Keratinocyte (primary cell): ENCODE data around the gene LRP10. TPM values are rescaled to one million over a fixed set of nuclear protein-coding genes. Genes with fewer than 3 reads are reported as not detected.

Source experiments
- DNase-seq: peaks from one replicate; pipeline ENCODE4 v3.0.0-alpha.2; 2011; ENCODE audit warnings: low read depth, missing footprints, low spot score
- FAIRE-seq: peaks from 2 replicates; lab custom pipeline; 2011; peaks lifted over from hg19 to GRCh38; lab: Jason Lieb, UNC
- H2AFZ ChIP-seq: 2 replicates; pipeline ENCODE4 v1.6.0; 2012; ENCODE audit warnings: low read length, control low read depth, inconsistent platforms; ENCODE audit not compliant: control insufficient read depth
- H3K27ac ChIP-seq: 2 replicates; pipeline ENCODE4 v1.5.1; 2011; ENCODE audit warnings: low read length; ENCODE audit not compliant: control insufficient read depth, insufficient read depth
- H3K27me3 ChIP-seq: 3 replicates; pipeline ENCODE4 v1.6.0; 2011; ENCODE audit warnings: low read length; ENCODE audit not compliant: control insufficient read depth, insufficient read depth; ENCODE audit errors: extremely low read depth
- H3K36me3 ChIP-seq, 2 experiments: 2 replicates in 1 of 2; 3 replicates in 1 of 2; pipeline ENCODE4 v1.5.1; 2011; ENCODE audit warnings: low read length in 2 of 2, mild to moderate bottlenecking in 1 of 2; ENCODE audit not compliant: control insufficient read depth in 2 of 2, insufficient read depth in 2 of 2; ENCODE audit errors: extremely low read depth in 1 of 2
- H3K4me1 ChIP-seq: 3 replicates; pipeline ENCODE4 v1.5.1; 2011; ENCODE audit warnings: low read length; ENCODE audit not compliant: control insufficient read depth, insufficient read depth; ENCODE audit errors: extremely low read depth
- H3K4me2 ChIP-seq: 3 replicates; pipeline ENCODE4 v1.6.0; 2011; ENCODE audit warnings: low read depth, low read length; ENCODE audit not compliant: control insufficient read depth, insufficient read depth; ENCODE audit errors: extremely low read depth
- H3K4me3 ChIP-seq, 3 experiments: fragments of 200-600 bp in 1 of 3; sonication (generic) in 1 of 3; 2 replicates in 2 of 3; 3 replicates in 1 of 3; pipeline ENCODE4 v1.5.1; 2011 to 2016; ENCODE audit warnings: low read length in 3 of 3, mild to moderate bottlenecking in 3 of 3, control low read depth in 2 of 3, inconsistent platforms in 1 of 3, low read depth in 1 of 3, mixed read lengths in 1 of 3, mixed run types in 1 of 3, moderate library complexity in 1 of 3; ENCODE audit not compliant: control insufficient read depth in 2 of 3, insufficient read depth in 2 of 3; ENCODE audit errors: extremely low read depth in 1 of 3
- H3K79me2 ChIP-seq: 2 replicates; pipeline ENCODE4 v1.6.0; 2012; ENCODE audit warnings: low read length; ENCODE audit not compliant: control insufficient read depth, insufficient read depth
- H3K9ac ChIP-seq: 3 replicates; pipeline ENCODE4 v1.6.0; 2011; ENCODE audit warnings: low read length; ENCODE audit not compliant: control insufficient read depth, insufficient read depth; ENCODE audit errors: extremely low read depth
- H3K9me1 ChIP-seq: 3 replicates; pipeline ENCODE4 v1.6.0; 2011; ENCODE audit warnings: low read length; ENCODE audit not compliant: control insufficient read depth, insufficient read depth; ENCODE audit errors: extremely low read depth
- H3K9me3 ChIP-seq: 2 replicates; pipeline ENCODE4 v1.5.1; 2012; ENCODE audit warnings: low read depth, low read length; ENCODE audit not compliant: control insufficient read depth
- H4K20me1 ChIP-seq: 3 replicates; pipeline ENCODE4 v1.6.0; 2011; ENCODE audit warnings: low read length; ENCODE audit not compliant: control insufficient read depth, insufficient read depth; ENCODE audit errors: extremely low read depth
- EZH2 ChIP-seq: IDR thresholded peaks from one replicate; pipeline ENCODE4 v1.6.1; 2012; ENCODE audit warnings: inconsistent platforms, mild to moderate bottlenecking, low read length, moderate library complexity
- dilution Hi-C: fragments of 300-500 bp; cut with MboI; formaldehyde crosslinking; loops from one replicate; pipeline ENCODE4 v1.7.0; 2020; ENCODE audit warnings: low sequenced_read_pairs; ENCODE audit not compliant: extremely low pct_ligation_motif_present
- polyA plus RNA-seq, 5 experiments: library from polyadenylated mRNA; depleted of rRNA in 3 of 5; stranded (reverse) in 3 of 5; stranded (forward) in 1 of 5; unstranded in 1 of 5; fragments of >200 nt; gene quantifications; 1 replicate in 1 of 5; 2 replicates in 3 of 5; 3 replicates in 1 of 5; pipeline versions ENCODE4 v1.2.1 to v1.2.3, GENCODE V29; 2011 to 2012; ENCODE audit warnings: missing spikeins in 2 of 5, low read depth in 1 of 5, low replicate concordance in 1 of 5
- TF ChIP-seq, protein P1 (sequence below), 3 experiments: IDR thresholded peaks in 1 of 3; conservative IDR thresholded peaks in 1 of 3; optimal IDR thresholded peaks in 1 of 3; 2 replicates in 2 of 3; 3 replicates in 1 of 3; pipeline versions ENCODE3 to v1.5.1; 2011; ENCODE audit warnings: low read length in 3 of 3, mild to moderate bottlenecking in 3 of 3, moderate library complexity in 2 of 3, control low read depth in 1 of 3, inconsistent platforms in 1 of 3; ENCODE audit not compliant: insufficient read depth in 2 of 3; ENCODE audit errors: extremely low read depth in 1 of 3

The LRP10 gene
- polyA plus RNA-seq, 1 donor (not counting 4 experiments of a cell fraction or from before 2014, with no cell fraction given): 36.7 TPM

DNA sequence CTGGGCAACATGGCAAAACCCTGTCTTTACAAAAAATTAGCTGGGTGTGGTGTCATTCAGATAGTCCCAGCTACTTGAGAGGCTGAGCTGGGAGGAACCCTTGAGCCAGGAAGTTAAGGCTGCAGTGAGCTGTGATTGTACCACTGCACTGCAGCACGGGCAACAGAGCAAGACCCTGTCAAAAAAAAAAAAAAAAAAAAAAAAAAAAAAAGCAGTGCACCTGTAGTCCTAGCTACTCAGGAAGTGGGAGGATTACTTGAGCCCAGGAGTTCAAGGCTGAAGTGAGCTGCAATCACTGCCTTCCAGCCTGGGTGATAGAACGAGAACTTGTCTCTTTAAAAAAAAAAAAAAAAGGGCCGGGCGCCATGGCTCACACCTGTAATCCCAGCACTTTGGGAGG, 17.1 kb downstream of the LRP10 start:
- DNase-seq: no peak
- H3K9ac ChIP-seq: no peak overlapping the region
- no peaks in the 10 kb centered on the region for H3K36me3 ChIP-seq
- no peak overlapping the region for H3K27ac ChIP-seq
- H3K4me2 ChIP-seq: no peak overlapping the region
- no peak for FAIRE-seq
- H3K9me3 ChIP-seq: no peaks in the 10 kb centered on the region
- dilution Hi-C loops: no loop called here
- no peaks in the 10 kb centered on the region for H3K79me2 ChIP-seq
- H3K4me1 ChIP-seq: peaks cover 18% of the 10 kb centered on the region
- H3K9me1 ChIP-seq: no peaks in the 10 kb centered on the region
- no peak for TF ChIP-seq EZH2
- TF ChIP-seq, protein P1, sequence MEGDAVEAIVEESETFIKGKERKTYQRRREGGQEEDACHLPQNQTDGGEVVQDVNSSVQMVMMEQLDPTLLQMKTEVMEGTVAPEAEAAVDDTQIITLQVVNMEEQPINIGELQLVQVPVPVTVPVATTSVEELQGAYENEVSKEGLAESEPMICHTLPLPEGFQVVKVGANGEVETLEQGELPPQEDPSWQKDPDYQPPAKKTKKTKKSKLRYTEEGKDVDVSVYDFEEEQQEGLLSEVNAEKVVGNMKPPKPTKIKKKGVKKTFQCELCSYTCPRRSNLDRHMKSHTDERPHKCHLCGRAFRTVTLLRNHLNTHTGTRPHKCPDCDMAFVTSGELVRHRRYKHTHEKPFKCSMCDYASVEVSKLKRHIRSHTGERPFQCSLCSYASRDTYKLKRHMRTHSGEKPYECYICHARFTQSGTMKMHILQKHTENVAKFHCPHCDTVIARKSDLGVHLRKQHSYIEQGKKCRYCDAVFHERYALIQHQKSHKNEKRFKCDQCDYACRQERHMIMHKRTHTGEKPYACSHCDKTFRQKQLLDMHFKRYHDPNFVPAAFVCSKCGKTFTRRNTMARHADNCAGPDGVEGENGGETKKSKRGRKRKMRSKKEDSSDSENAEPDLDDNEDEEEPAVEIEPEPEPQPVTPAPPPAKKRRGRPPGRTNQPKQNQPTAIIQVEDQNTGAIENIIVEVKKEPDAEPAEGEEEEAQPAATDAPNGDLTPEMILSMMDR (optimal IDR thresholded peaks at IDR 0.05 in 1 of 3, IDR thresholded peaks at IDR 0.05 in 1 of 3, conservative IDR thresholded peaks at IDR 0.05 in 1 of 3; ENCODE audit: extremely low read depth in 1 of 3, insufficient read depth in 2 of 3, low read length in 3 of 3): no peak
- H4K20me1 ChIP-seq: no peaks in the 10 kb centered on the region
- no peaks in the 10 kb centered on the region for H3K27me3 ChIP-seq
- no peak overlapping the region for H2AFZ ChIP-seq
- no peak overlapping the region for H3K4me3 ChIP-seq

DNA sequence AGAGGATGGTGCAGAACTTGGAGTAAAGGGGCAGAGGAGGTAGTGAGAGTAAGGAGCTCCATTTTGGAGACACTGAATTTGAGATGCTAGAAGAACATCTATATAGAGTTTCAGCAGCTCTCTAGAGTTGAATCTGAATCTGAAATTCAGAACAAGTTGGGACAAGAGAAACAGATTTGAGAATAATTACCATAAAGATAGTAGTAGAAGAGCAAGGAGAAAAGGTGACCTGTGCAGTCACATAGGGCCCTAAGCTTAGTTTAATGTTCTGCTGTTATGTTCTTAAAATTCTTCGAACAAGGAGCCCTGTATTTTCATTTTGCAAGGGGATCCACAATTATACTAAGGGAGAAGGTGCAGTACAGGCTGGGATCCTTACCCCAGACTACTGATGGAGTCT, 18.9 kb downstream of the LRP10 start:
- no peak for TF ChIP-seq EZH2
- TF ChIP-seq, protein P1 (optimal IDR thresholded peaks at IDR 0.05 in 1 of 3, IDR thresholded peaks at IDR 0.05 in 1 of 3, conservative IDR thresholded peaks at IDR 0.05 in 1 of 3; ENCODE audit: extremely low read depth in 1 of 3, insufficient read depth in 2 of 3, low read length in 3 of 3): no peak
- Histone ChIP-seq H3K9me1 (no peaks in the 10 kb centered on the region), H3K27ac (no peak overlapping the region), H3K9ac (no peak overlapping the region), H3K4me1 (peaks cover 18% of the 10 kb centered on the region), H3K79me2 (no peaks in the 10 kb centered on the region), H4K20me1 (no peaks in the 10 kb centered on the region), H3K4me3 (no peak overlapping the region), H3K27me3 (no peaks in the 10 kb centered on the region), H3K4me2 (peak overlapping the region; percentile 17), H2AFZ (no peak overlapping the region), H3K36me3 (no peaks in the 10 kb centered on the region), H3K9me3 (no peaks in the 10 kb centered on the region)
- dilution Hi-C loops: no loop called here
- no peak for FAIRE-seq
- no peak for DNase-seq
